DND-41 (cell line): ENCODE measurements around the gene OR2W3.

ENCODE experiments used
- CTCF ChIP-seq: IDR thresholded peaks from 2 replicates; pipeline ENCODE4 v1.5.1; 2012; ENCODE audit warnings: borderline replicate concordance, low read length, moderate library complexity, mild to moderate bottlenecking; ENCODE audit not compliant: poor library complexity, severe bottlenecking; ENCODE audit errors: extremely low read depth
- EZH2 ChIP-seq: IDR thresholded peaks from 3 replicates; pipeline ENCODE4 v1.6.1; 2012; ENCODE audit warnings: borderline replicate concordance, low read depth, mild to moderate bottlenecking, moderate library complexity, low read length, inconsistent platforms; ENCODE audit not compliant: severe bottlenecking

GRCh38 chr1:247848346-247848745 is 47.0 kb upstream of the OR2W3 start:
- TF ChIP-seq CTCF (no peak), EZH2 (no peak)
